Testis (tissue), 3 donors: ENCODE results near the gene CCDC51. TPM values are rescaled to one million over a fixed set of nuclear protein-coding genes. Genes with fewer than 3 reads are reported as not detected.

ENCODE experiments used
- DNase-seq: peaks from one replicate; pipeline ENCODE4 v3.0.0-alpha.2; 2019
- H3K27ac ChIP-seq, 2 donors: fragments of 200-600 bp; sonication (generic); one replicate each; pipeline ENCODE4 v1.5.1; 2019
- H3K27me3 ChIP-seq: fragments of 200-600 bp; sonication (generic); one replicate; pipeline ENCODE4 v1.5.1; 2019
- H3K36me3 ChIP-seq: fragments of 200-600 bp; sonication (generic); one replicate; pipeline ENCODE4 v1.5.1; 2017; ENCODE audit warnings: low read depth; ENCODE audit errors: missing control alignments
- H3K4me1 ChIP-seq: fragments of 200-600 bp; sonication (generic); one replicate; pipeline ENCODE4 v1.5.1; 2019
- H3K4me3 ChIP-seq, 2 donors: fragments of 200-600 bp; sonication (generic); one replicate each; pipeline ENCODE4 v1.5.1; 2017 to 2019
- H3K9me3 ChIP-seq: fragments of 200-600 bp; sonication (generic); one replicate; pipeline ENCODE4 v1.5.1; 2017
- POLR2A ChIP-seq: fragments of 450-650 bp; IDR thresholded peaks from one replicate; pipeline ENCODE4 v1.6.1; 2017; ENCODE audit warnings: antibody characterized with exemption, mild to moderate bottlenecking, moderate library complexity
- WGBS, 2 donors: methylation state at CpG; one replicate each; pipeline ENCODE4 v1.1.5; 2018; 5-methylcytosine and 5-hydroxymethylcytosine counted together
- intact Hi-C: fragments of 100-400 bp; cut with DNase I; formaldehyde crosslinking; loops from one replicate; pipeline ENCODE4 v1.15.1; 2023; ENCODE audit warnings: low total_unique reads
- polyA plus RNA-seq: library from polyadenylated mRNA; stranded (reverse); fragments of 350-450 nt; fragmentation: Illumina TruSeq; extraction: RNeasy Lipid Tissue Mini Kit (QIAGEN cat#74804); gene quantifications from one replicate; pipeline ENCODE4 v1.2.3, GENCODE V29; 2014; ENCODE audit warnings: low read depth, low replicate concordance; ENCODE audit not compliant: insufficient read depth
- total RNA-seq, 2 donors: library from RNA; depleted of rRNA; stranded (reverse); fragments of >200 nt; gene quantifications; one replicate each; pipeline ENCODE4 v1.2.3, GENCODE V29; 2016
- TF ChIP-seq, protein P1 (sequence below), 3 experiments: fragments of 450-650 bp in 2 of 3; fragments of 200-600 bp in 1 of 3; sonication (generic) in 1 of 3; IDR thresholded peaks; one replicate each; pipeline ENCODE4 v1.5.1; 2016 to 2019; ENCODE audit warnings: antibody characterized with exemption in 3 of 3, mild to moderate bottlenecking in 2 of 3, moderate library complexity in 1 of 3

Gene CCDC51
- total and polyA plus RNA-seq, 3 donors from 2014 or later: 11.7 to 16.0 (median 16.0) TPM

DNA sequence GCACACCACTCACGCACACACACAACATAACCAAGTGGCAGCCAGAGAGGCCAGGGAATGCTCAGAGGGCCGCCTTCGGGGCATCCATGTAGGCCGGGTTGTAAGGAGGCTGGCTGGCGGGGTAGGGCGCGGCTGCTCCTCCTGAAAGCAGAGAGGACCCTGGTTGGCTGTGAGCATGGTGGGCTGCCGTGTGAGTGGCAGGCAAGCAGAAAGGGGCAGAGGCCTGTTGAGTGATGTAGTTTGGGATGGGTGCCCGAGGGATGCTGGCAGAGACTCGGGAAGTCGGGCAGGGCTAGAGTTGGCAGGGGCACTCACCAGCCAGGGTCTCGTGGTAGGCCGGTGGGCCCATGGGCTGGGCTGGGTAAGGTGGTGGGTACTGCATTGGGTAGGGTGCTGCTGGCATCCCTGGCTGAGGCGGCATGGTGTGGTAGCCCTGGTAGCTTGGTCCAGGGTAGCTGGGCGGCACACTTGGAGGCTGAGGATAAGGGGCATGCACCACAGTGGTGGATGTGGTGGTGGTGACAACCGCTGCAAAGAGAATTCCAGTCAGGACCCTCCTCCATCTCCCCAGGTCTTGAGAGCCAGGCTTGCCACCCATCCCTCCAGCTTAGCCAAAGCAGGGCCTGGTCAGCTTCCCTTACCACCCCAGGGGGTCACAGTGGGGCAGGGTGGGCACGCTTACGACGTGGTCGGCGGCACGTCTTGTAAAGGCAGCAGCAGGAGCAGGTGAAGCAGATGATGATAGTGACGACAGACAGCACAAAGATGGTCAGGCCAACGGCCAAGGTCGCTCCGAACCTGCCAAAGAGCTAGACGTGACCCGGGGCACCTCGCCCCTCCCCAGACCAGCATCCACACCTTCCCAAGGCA, 29.4 kb upstream of the CCDC51 start:
- H3K27ac ChIP-seq: no peak overlapping the region
- intact Hi-C loops: no loop called here
- no peak for DNase-seq
- TF ChIP-seq POLR2A: no peak
- TF ChIP-seq, protein P1, sequence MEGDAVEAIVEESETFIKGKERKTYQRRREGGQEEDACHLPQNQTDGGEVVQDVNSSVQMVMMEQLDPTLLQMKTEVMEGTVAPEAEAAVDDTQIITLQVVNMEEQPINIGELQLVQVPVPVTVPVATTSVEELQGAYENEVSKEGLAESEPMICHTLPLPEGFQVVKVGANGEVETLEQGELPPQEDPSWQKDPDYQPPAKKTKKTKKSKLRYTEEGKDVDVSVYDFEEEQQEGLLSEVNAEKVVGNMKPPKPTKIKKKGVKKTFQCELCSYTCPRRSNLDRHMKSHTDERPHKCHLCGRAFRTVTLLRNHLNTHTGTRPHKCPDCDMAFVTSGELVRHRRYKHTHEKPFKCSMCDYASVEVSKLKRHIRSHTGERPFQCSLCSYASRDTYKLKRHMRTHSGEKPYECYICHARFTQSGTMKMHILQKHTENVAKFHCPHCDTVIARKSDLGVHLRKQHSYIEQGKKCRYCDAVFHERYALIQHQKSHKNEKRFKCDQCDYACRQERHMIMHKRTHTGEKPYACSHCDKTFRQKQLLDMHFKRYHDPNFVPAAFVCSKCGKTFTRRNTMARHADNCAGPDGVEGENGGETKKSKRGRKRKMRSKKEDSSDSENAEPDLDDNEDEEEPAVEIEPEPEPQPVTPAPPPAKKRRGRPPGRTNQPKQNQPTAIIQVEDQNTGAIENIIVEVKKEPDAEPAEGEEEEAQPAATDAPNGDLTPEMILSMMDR (IDR thresholded peaks at IDR 0.05): no peak
- H3K36me3 ChIP-seq: no peaks in the 10 kb centered on the region
- no peak overlapping the region for H3K4me3 ChIP-seq
- H3K9me3 ChIP-seq: no peaks in the 10 kb centered on the region
- 83% methylated on average over 23 to 29 of the region's 29 CpGs for WGBS, 2 donors
- peaks cover 44% of the 10 kb centered on the region for H3K4me1 ChIP-seq
- no peaks in the 10 kb centered on the region for H3K27me3 ChIP-seq

DNA sequence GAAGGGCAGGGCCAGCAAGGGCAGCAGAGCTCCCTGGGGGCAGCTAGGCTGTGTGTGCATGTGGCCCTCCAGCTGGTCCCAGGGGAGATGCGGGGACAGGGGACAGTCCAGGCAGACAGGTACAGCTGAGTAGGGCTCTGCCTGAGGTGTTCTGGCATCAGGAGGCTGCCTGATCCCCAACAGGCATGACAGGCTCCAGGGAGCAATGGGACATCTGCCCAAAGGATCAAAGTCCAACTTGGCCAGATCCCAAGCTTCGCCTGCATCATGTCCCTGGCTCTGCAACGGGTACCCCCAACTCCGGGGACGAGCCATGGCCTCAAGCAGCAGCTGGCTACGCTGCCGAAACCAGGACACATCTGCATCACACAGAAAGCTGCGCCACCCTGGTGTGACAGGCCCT, 28.4 kb upstream of the CCDC51 start:
- Histone ChIP-seq H3K4me1 (peaks cover 41% of the 10 kb centered on the region), H3K36me3 (no peaks in the 10 kb centered on the region), H3K9me3 (no peaks in the 10 kb centered on the region), H3K27ac (peak overlapping the region in 1 of 2 donors; percentile 98), H3K4me3 (no peak overlapping the region), H3K27me3 (no peaks in the 10 kb centered on the region)
- DNase-seq: no peak
- 58 to 80% methylated on average over 1 to 8 of the region's 8 CpGs for WGBS, 2 donors
- TF ChIP-seq POLR2A: no peak
- TF ChIP-seq, protein P1 (IDR thresholded peaks at IDR 0.05): no peak
- intact Hi-C loops: no loop called here

DNA sequence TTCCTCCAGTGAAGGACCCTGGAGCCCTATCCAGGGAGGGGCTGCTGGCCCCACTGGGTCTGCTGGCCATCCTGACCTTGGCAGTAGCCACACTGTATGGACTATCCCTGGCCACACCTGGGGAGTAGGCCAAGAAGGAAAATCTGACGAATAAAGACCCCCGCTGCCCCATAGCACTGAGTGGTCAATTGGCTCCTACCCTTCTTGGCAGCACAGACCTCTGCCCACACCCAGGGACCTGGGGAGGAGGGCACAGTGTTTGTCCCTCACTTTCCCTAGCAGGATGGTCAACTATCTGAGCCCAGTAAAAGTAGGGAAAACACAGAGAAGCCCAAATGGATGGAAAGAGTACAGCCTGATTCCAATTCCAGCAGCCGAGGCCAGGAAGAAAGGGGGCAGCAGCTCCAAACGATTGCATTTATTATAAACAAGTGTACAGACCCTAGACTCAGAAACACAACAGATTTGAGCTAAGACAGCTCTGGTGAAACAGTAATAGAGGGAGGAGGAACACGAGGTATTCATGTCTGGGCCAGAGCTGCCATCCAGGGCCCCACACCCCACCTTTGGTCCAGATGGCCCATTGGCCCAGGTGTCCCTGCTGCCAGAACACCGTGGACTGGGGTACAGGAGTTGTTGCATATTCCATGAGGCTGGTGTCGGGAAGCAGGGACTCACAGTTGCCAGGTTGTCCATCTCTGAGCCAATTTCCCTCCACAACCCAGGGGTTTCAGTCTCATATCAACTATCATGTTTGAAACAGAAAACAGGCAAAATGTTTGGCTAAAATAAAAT, 27.8 kb upstream of the CCDC51 start:
- Histone ChIP-seq H3K9me3 (no peaks in the 10 kb centered on the region), H3K27me3 (no peaks in the 10 kb centered on the region), H3K36me3 (no peaks in the 10 kb centered on the region), H3K4me1 (peaks cover 38% of the 10 kb centered on the region), H3K4me3 (no peak overlapping the region), H3K27ac (peak overlapping the region; percentile 98)
- no peak for DNase-seq
- WGBS, 2 donors: 54 to 58% methylated on average over 3 to 7 of the region's 7 CpGs
- no peak for TF ChIP-seq POLR2A
- TF ChIP-seq, protein P1 (IDR thresholded peaks at IDR 0.05): no peak
- intact Hi-C loops: no loop called here

DNA sequence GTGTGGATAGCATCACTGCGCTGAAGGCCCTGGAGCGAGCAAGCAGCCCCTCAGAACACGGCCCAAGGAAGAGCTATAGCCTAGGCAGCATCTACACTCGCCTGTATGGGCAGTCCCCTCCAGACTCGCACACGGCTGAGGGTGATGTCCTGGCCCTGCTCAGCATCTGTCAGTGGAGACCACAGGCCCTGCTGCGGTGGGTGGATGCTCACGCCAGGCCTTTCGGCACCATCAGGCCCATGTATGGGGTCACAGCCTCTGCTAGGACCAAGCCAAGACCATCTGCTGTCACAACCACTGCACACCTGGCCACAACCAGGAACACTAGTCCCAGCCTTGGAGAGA, 27.2 kb upstream of the CCDC51 start:
- WGBS, 2 donors: 67 to 68% methylated on average over 5 to 9 of the region's 9 CpGs
- peaks cover 35% of the 10 kb centered on the region for H3K4me1 ChIP-seq
- H3K4me3 ChIP-seq: no peak overlapping the region
- no peaks in the 10 kb centered on the region for H3K27me3 ChIP-seq
- no peak for DNase-seq
- no peak for TF ChIP-seq POLR2A
- H3K9me3 ChIP-seq: no peaks in the 10 kb centered on the region
- H3K27ac ChIP-seq: peak overlapping the region; percentile 98
- intact Hi-C loops: no loop called here
- no peaks in the 10 kb centered on the region for H3K36me3 ChIP-seq

DNA sequence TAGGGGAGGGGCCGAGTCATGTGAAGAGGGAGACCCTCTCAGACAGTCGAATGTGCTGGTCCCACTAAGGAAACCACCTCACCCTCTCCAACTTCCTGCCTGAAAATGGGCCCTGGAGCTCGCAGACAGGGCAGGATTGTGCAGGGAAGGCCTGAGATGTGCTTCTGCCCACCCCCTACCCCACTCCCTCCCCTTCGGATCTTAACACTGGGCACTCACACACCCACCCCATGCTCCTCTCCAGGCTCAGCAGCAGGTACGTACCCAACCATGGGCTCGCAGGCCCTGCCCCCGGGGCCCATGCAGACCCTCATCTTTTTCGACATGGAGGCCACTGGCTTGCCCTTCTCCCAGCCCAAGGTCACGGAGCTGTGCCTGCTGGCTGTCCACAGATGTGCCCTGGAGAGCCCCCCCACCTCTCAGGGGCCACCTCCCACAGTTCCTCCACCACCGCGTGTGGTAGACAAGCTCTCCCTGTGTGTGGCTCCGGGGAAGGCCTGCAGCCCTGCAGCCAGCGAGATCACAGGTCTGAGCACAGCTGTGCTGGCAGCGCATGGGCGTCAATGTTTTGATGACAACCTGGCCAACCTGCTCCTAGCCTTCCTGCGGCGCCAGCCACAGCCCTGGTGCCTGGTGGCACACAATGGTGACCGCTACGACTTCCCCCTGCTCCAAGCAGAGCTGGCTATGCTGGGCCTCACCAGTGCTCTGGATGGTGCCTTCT, 26.6 kb upstream of the CCDC51 start:
- WGBS, 2 donors: 41% methylated on average over 12 to 19 of the region's 19 CpGs
- Histone ChIP-seq H3K27ac (peak overlapping the region; percentile 98), H3K36me3 (no peaks in the 10 kb centered on the region), H3K27me3 (no peaks in the 10 kb centered on the region), H3K4me3 (peak overlapping the region; percentile 40 to 47), H3K4me1 (peaks cover 29% of the 10 kb centered on the region), H3K9me3 (no peaks in the 10 kb centered on the region)
- TF ChIP-seq, protein P1 (IDR thresholded peaks at IDR 0.05): no peak
- TF ChIP-seq POLR2A: no peak
- no peak for DNase-seq
- intact Hi-C loops: no loop called here
